ENCODE results near the gene TEX47. TPM values are rescaled to one million over a fixed set of nuclear protein-coding genes. Genes with fewer than 3 reads are reported as not detected.

Gene TEX47
- total and polyA plus RNA-seq, 7 experiments from 2014 or later, result not detected

DNA sequence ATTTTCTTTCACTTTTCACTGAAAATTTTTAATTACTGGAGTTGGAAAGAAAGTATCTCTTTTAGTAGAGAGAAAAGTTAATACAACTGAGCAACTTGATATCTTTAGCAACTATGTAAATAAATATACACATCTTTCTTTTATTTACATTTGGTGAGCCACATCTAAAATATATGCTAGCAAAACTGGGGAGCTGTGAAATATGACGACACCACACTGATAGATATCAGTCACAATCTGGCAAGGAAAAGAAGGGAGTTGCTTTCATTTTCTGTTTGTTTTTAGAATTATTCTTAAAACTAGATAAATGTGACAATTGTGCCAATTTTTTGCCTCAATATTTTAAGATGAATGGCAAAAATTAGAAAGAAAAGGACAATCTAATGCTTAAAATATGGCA, 38.7 kb downstream of the TEX47 start:
- no peak for DNase-seq
- no peaks in the 10 kb centered on the region for H3K27me3 ChIP-seq (ENCODE audit: control insufficient read depth in 2 of 2, insufficient read depth in 2 of 2, low read length in 2 of 2)
- no peak overlapping the region for H3K4me3 Mint-ChIP-seq
- H3K4me3 ChIP-seq (ENCODE audit: low read length), result no peak overlapping the region
- no peak overlapping the region for H3K27ac ChIP-seq (ENCODE audit: low read depth, low read length)
- intact Hi-C loops (cut with micrococcal nuclease), result no loop called here
- H3K27ac Mint-ChIP-seq, result no peak overlapping the region
- H3K4me1 Mint-ChIP-seq, result peaks cover 0 to 13% (median 3%) of the 10 kb centered on the region in 7 donors
- H3K9me3 Mint-ChIP-seq, result peaks cover 0 to 4% (median 0%) of the 10 kb centered on the region in 11 donors
- H3K27me3 Mint-ChIP-seq, result peaks cover 47 to 67% (median 57%) of the 10 kb centered on the region in 5 donors
- ChIA-PET POLR2A (no interaction called here), CTCF (no interaction called here)
- no peaks in the 10 kb centered on the region for H3K4me1 ChIP-seq (ENCODE audit: control insufficient read depth in 2 of 2, insufficient read depth in 2 of 2, low read length in 2 of 2)
- H3K36me3 ChIP-seq (ENCODE audit: control insufficient read depth in 2 of 3, insufficient read depth in 3 of 3, low read length in 3 of 3), result no peaks in the 10 kb centered on the region
- no peak for ATAC-seq
- no peaks in the 10 kb centered on the region for H3K36me3 Mint-ChIP-seq
- peaks cover 0 to 4% (median 0%) of the 10 kb centered on the region in 3 experiments for H3K9me3 ChIP-seq (ENCODE audit: control insufficient read depth in 2 of 3, low read length in 3 of 3)

DNA sequence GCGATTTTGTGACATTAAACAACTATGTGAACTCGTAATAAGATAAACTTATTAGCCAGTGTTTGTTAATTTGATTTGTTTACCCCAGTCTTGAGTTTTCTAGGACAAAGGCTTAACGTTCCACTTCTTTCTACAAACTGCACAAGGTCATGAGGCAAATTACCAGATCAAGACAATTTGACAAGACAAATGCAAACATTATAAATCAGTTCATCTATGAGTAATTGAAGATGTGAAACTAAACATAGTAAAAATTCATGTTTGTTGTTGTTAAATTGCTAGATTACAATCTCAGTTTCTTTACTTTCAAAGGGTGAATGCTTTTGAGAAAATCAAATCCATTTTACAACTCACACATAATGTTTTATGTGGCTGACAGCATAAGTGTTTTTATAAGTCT, 49.4 kb downstream of the TEX47 start:
- H3K4me3 Mint-ChIP-seq, result no peak overlapping the region
- DNase-seq (no peak), ATAC-seq (no peak)
- no peaks in the 10 kb centered on the region for H3K27me3 ChIP-seq (ENCODE audit: control insufficient read depth in 2 of 2, insufficient read depth in 2 of 2, low read length in 2 of 2)
- H3K9me3 ChIP-seq (ENCODE audit: control insufficient read depth in 2 of 3, low read length in 3 of 3), result no peaks in the 10 kb centered on the region
- H3K36me3 Mint-ChIP-seq, result no peaks in the 10 kb centered on the region
- H3K27ac Mint-ChIP-seq, result no peak overlapping the region
- H3K9me3 Mint-ChIP-seq, result peaks cover 0 to 5% (median 0%) of the 10 kb centered on the region in 11 donors
- ChIA-PET POLR2A (no interaction called here), CTCF (no interaction called here)
- no peaks in the 10 kb centered on the region for H3K4me1 ChIP-seq (ENCODE audit: control insufficient read depth in 2 of 2, insufficient read depth in 2 of 2, low read length in 2 of 2)
- H3K4me1 Mint-ChIP-seq, result no peaks in the 10 kb centered on the region
- H3K36me3 ChIP-seq (ENCODE audit: control insufficient read depth in 2 of 3, insufficient read depth in 3 of 3, low read length in 3 of 3), result no peaks in the 10 kb centered on the region
- intact Hi-C loops (cut with micrococcal nuclease), result no loop called here
- no peak overlapping the region for H3K4me3 ChIP-seq (ENCODE audit: low read length)
- H3K27me3 Mint-ChIP-seq, result peaks cover 0 to 17% (median 0%) of the 10 kb centered on the region in 5 donors
- no peak overlapping the region for H3K27ac ChIP-seq (ENCODE audit: low read depth, low read length)

Other genes with a start within 250 kb of the TEX47 start
- not detected for gene ZNF804B, start 36.0 kb downstream of the TEX47 start, total RNA-seq
- gene ZNF804B, start 36.0 kb downstream of the TEX47 start, polyA plus RNA-seq, result not detected